Neural crest cell (in vitro differentiated cells): Measurements from ENCODE around the gene RELL1. TPM values are rescaled to one million over a fixed set of nuclear protein-coding genes. Genes with fewer than 3 reads are reported as not detected.

Experiments used
- DNase-seq: peaks from one replicate; pipeline ENCODE4 v3.0.0; 2021; ENCODE audit warnings: low read depth, mixed read lengths, low spot score
- H3K27ac Mint-ChIP-seq: one replicate; pipeline ENCODE4 v1.8.0; 2021; ENCODE audit warnings: mild to moderate bottlenecking, mixed read lengths; ENCODE audit not compliant: unreplicated experiment
- H3K27me3 Mint-ChIP-seq: 2 replicates; pipeline ENCODE4 v1.8.0; 2021; ENCODE audit warnings: low read depth, mild to moderate bottlenecking, mixed read lengths
- H3K36me3 Mint-ChIP-seq: 2 replicates; pipeline ENCODE4 v1.8.0; 2021; ENCODE audit warnings: low read depth, mild to moderate bottlenecking, mixed read lengths
- H3K4me1 Mint-ChIP-seq: 2 replicates; pipeline ENCODE4 v1.8.0; 2021; ENCODE audit warnings: mixed read lengths
- H3K4me3 Mint-ChIP-seq: one replicate; pipeline ENCODE4 v1.8.0; 2021; ENCODE audit warnings: mild to moderate bottlenecking, mixed read lengths
- H3K9me3 Mint-ChIP-seq: 2 replicates; pipeline ENCODE4 v1.8.0; 2021; ENCODE audit warnings: mixed read lengths
- total RNA-seq: library from RNA; stranded (reverse); gene quantifications from 2 replicates; pipeline ENCODE4 v1.2.1, GENCODE V29; 2021
- TF ChIP-seq, protein P1 (sequence below): fragments of 200-600 bp; sonication (generic); conservative IDR thresholded peaks from 2 replicates; pipeline ENCODE4 v1.5.0; 2021; ENCODE audit warnings: antibody characterized with exemption, mild to moderate bottlenecking

RELL1 gene
- total RNA-seq, 1 donor from 2014 or later: 30.3 TPM

DNA sequence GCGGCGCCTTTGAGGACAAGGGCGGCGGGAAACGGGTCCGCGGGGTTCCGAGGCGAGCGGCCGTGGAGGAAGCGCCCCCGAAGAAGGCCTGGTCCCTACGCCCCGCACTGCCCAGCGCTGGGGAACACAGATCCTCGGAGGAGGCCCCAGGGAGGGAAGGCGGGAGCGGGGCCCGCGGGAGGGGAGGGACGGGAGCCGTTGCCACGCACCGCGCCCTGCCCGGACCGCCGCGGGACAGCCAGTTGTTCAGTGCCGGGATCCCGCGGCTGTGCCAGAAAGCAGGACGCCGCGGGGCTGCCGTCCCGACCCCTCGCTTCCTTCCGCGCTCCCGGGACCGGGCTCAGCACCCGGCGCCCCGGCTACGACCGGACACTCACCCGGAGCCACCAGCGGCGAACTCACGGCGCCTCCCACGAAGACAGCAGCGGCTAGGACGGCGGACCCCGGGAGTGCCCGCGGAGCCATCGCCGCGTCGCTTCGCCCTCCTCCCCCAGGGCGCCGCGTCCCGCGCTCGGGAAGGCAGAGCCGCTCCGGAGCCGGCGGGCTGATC, 278 bp downstream of the RELL1 start:
- peak overlapping the region; percentile 24 for H3K27ac Mint-ChIP-seq
- no peaks in the 10 kb centered on the region for H3K27me3 Mint-ChIP-seq
- no peak for DNase-seq
- H3K9me3 Mint-ChIP-seq: peaks cover under 1% of the 10 kb centered on the region
- peaks cover 42% of the 10 kb centered on the region for H3K4me1 Mint-ChIP-seq
- H3K4me3 Mint-ChIP-seq: peak overlapping the region; percentile 92
- peaks cover 2% of the 10 kb centered on the region for H3K36me3 Mint-ChIP-seq
- TF ChIP-seq, protein P1, sequence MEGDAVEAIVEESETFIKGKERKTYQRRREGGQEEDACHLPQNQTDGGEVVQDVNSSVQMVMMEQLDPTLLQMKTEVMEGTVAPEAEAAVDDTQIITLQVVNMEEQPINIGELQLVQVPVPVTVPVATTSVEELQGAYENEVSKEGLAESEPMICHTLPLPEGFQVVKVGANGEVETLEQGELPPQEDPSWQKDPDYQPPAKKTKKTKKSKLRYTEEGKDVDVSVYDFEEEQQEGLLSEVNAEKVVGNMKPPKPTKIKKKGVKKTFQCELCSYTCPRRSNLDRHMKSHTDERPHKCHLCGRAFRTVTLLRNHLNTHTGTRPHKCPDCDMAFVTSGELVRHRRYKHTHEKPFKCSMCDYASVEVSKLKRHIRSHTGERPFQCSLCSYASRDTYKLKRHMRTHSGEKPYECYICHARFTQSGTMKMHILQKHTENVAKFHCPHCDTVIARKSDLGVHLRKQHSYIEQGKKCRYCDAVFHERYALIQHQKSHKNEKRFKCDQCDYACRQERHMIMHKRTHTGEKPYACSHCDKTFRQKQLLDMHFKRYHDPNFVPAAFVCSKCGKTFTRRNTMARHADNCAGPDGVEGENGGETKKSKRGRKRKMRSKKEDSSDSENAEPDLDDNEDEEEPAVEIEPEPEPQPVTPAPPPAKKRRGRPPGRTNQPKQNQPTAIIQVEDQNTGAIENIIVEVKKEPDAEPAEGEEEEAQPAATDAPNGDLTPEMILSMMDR: no peak

DNA sequence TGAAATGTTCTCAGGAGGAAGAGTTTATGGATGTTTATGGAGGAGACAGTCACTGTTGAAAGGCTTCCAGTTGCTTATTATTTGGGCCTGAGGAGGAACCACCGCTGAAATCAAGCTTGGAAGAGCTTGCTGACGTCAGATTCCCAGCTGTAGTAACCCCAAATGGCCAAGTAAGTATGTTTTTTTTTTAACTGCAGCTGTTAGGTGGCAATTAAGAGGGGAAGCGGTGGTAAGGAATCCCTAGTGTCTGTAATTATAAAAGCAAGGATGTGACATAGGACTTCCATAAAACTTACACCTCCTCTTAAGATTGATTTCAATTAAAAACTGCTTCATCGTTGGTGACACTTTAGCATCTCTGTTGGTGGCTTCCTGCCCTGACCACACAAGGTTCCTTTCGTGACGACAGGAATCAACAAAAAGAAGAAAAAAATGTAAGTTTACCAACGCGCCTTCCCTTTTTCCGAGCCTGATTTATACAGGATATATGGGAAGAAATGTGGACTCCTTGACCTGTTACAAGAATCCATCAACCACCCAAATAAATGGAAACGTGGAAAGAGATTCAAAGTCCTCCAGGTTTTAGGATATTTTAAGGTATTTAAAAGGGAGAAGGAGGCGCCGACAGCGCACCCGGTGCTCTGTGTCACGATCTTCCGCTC, 884 bp downstream of the RELL1 start:
- Mint-ChIP-seq H3K27me3 (no peaks in the 10 kb centered on the region), H3K4me3 (peak overlapping the region; percentile 84), H3K27ac (peak overlapping the region; percentile 24), H3K36me3 (peaks cover 5% of the 10 kb centered on the region), H3K4me1 (peaks cover 44% of the 10 kb centered on the region), H3K9me3 (no peaks in the 10 kb centered on the region)
- no peak for DNase-seq
- TF ChIP-seq, protein P1: no peak

DNA sequence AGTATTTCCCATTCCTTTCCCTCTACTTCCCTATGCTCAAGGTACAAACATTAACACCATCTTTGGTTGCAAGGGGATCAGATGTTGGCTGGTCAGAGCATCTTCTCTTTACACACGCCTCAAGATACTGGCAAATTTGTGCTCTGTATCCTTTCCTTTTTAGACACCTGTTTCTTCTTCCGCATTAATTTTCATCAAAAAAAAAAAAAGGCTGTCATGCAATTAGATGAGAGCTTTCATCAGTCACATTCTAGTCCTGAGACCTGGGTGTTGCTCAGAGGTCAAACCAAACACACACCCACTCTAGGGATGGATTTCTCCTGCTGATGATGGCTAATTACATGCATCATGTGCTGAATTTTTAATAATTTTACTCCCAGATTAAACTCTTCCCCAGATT, 2.0 kb downstream of the RELL1 start:
- peak overlapping the region; percentile 84 for H3K4me3 Mint-ChIP-seq

DNA sequence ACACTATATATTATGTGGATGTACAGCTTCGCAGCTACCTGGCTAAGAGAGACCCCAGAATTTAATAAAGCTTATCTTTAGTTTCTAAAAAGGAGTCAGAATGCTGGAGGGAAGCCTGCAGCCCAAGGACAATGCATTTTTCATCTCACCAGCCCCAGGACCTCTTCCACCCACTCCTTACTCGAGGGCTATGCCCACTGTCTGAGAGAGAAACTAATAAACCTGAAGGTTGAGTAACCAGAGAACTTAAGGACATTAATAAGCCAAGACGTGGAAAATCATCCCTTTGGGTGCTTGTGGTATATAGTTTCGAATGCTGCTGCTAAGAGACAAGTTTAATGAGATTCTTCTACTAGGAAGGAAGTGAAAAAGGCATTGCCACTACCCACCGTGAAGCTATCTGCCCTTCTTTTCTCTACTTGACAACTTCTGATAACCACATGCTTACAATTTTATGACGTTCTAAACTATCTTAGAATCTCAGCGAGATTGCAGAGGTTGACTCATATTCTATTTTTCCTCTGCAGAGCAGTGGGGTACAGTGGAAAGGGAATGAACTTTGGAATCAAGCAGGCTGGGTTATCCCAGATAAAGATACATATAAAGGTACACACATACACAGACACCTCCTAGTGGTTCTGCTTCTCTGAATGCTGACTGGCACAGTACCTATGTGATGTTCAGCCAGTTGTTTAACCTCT, 3.3 kb downstream of the RELL1 start:
- Mint-ChIP-seq H3K9me3 (no peaks in the 10 kb centered on the region), H3K27ac (no peak overlapping the region), H3K36me3 (peaks cover 7% of the 10 kb centered on the region), H3K4me3 (peak overlapping the region; percentile 84), H3K27me3 (no peaks in the 10 kb centered on the region), H3K4me1 (peaks cover 45% of the 10 kb centered on the region)
- no peak for DNase-seq
- TF ChIP-seq, protein P1: no peak

More for the DNA sequence above, 2.0 kb downstream of the RELL1 start:
- Mint-ChIP-seq H3K27ac (no peak overlapping the region), H3K27me3 (no peaks in the 10 kb centered on the region), H3K9me3 (no peaks in the 10 kb centered on the region), H3K36me3 (peaks cover 7% of the 10 kb centered on the region), H3K4me1 (peaks cover 45% of the 10 kb centered on the region)
- no peak for DNase-seq
- TF ChIP-seq, protein P1: no peak

DNA sequence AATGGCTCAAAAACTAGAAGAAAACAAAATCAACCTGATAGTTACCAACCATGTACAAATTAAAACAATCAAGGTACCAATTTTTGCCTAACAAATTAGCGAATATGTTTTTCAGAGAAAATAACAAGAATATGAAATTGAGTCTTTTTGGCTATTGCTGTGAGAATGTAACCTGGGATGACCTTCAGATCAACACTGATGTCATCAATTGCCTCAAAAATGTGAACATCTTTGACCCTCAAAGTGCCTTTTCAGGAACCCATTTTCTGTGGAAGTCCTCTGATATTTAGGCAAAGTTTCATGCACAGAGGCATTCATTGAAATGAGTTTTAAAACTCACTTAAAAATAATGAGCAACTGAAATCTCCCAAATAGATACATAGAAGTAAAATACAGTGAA, 6.1 kb downstream of the RELL1 start:
- Mint-ChIP-seq H3K4me1 (peaks cover 39% of the 10 kb centered on the region), H3K36me3 (peaks cover 10% of the 10 kb centered on the region), H3K9me3 (peaks cover 3% of the 10 kb centered on the region), H3K27ac (no peak overlapping the region), H3K4me3 (no peak overlapping the region), H3K27me3 (no peaks in the 10 kb centered on the region)
- no peak for DNase-seq
- TF ChIP-seq, protein P1: no peak
